Measurements from ENCODE around the gene CPT2.

DNA sequence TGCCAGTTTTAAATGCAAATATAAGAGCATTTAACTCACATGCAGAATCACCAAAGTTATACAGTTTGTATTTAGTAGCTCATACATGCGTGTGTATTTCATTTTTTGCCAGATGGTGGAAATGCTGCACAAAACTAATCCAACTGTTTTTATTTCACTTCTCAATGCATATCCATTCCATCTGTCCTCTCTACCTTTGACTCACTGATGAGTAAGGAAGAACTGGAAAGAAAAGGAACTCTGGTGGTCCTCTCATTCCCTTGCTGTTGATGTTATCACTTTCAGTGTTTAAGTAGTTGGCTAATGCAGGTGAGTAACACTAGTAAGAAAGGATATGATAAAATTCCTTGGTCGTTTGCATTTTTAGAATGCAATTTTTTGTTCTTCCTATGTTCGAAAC is 48.5 kb upstream of the CPT2 start:
- TF ChIP-seq, protein P1, sequence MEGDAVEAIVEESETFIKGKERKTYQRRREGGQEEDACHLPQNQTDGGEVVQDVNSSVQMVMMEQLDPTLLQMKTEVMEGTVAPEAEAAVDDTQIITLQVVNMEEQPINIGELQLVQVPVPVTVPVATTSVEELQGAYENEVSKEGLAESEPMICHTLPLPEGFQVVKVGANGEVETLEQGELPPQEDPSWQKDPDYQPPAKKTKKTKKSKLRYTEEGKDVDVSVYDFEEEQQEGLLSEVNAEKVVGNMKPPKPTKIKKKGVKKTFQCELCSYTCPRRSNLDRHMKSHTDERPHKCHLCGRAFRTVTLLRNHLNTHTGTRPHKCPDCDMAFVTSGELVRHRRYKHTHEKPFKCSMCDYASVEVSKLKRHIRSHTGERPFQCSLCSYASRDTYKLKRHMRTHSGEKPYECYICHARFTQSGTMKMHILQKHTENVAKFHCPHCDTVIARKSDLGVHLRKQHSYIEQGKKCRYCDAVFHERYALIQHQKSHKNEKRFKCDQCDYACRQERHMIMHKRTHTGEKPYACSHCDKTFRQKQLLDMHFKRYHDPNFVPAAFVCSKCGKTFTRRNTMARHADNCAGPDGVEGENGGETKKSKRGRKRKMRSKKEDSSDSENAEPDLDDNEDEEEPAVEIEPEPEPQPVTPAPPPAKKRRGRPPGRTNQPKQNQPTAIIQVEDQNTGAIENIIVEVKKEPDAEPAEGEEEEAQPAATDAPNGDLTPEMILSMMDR (IDR thresholded peaks at IDR 0.05): no peak
- TF ChIP-seq POLR2AphosphoS5 (IDR thresholded peaks at IDR 0.05): no peak

Data from transverse colon (tissue), 4 donors.